Camera-type eye (tissue), 1 donor: Measurements from ENCODE around the gene PRRG4. TPM values are rescaled to one million over a fixed set of nuclear protein-coding genes. Genes with fewer than 3 reads are reported as not detected.

Source experiments
- total RNA-seq: library from RNA; depleted of rRNA; stranded (reverse); fragments of >200 nt; gene quantifications from one replicate; pipeline ENCODE4 v1.2.3, GENCODE V29; 2014

Gene PRRG4
- total RNA-seq: 1.4 TPM

DNA sequence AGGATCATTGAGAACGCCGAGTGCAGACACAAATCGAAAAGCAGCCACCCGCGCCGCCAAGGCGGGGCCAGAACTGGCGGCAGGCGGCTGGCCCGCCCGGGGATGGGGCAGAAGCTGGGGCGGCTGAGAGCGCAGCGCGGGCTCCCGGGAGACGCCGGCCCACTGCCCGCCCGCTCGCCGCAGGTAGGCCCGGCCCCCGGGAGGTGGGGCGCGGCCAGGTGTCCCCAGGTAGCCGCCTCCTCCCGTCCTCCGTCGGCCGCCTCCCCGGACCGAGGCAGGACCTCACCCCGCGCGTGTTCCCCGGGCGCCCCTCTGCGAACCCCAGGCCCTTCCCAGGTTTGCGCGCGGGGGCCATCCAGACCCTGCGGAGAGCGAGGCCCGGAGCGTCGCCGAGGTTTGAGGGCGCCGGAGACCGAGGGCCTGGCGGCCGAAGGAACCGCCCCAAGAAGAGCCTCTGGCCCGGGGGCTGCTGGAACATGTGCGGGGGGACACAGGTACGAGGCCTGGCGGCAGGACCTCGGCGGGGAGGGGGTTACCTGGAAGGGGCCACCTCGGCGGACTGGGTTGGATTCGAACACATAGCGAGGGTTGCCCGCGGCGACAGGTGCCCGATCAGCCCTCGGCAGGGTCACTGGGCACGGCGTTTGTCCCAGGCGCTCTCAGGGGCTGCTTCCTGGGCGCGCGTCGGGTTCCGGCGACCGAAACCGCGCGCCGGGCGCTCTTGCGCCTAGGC lies at the start of gene PRRG4:
PRRG4 (plus strand) TSS at position 248 of the 733 bp plus-strand sequence. CDS start 603 bp downstream, outside the sequence.

DNA sequence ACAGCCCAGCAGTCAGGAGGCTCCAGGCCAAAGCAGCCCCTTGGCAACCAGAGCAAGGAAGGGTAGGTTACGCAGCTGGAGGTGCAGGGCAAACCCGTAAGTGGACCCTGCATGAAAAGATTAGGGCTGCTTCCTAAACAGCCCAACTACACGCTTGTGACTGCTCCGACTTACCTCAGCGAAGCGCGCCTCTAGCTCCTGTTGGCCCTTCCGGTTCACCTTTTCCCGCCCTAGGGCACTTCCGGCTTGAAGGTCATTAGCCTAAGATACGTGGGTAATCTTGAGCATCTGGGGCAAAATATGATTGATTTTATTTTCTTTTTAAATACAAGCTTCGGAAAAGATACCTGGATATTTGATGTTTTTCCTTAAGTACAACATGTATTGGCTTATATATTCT lies 35.3 kb upstream of the PRRG4 start, which contains the start of gene CCDC73:
CCDC73 (minus strand) TSS at position 224 of the 400 bp plus-strand sequence. CDS start 34,419 bp downstream, outside the sequence.

DNA sequence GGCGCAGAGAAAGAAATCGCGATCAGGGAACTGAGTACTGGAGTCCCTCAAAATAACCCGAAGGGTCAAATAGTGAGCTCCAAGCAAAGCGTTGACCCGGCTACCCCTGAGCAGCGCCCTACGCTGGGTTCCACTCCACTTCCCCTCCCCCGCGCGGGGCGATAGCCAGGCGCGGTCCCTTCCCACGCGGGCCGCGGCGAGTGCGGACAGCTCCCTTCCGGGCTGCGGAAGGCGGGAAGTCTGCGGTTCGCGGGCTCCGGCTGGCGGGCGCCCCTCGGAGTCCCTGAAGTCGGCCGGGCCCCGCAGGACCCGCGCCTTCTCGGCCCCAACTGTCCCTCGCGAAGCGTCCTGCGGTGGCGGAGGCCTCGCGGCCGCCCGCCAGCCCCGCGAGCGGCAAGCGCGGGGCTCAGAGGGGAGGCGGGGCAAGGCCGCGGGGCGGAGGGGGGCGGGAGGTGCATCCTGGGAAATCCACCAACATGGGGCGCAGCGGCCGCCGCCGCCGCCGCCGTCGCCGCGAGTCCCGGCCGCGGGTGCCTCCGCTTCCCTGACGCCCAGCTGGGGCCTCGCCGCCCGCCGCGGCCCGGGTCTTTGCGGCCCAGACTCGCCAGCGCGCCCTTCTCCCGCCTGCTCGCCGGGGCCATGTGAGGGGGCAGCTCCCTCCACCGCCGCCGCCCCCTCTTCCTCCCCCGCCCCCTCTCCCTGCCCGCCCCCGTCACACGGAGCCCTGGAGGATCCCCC lies 62.8 kb downstream of the PRRG4 start, which contains the start of gene QSER1:
QSER1 (plus strand) TSS at position 457 of the 738 bp plus-strand sequence. CDS start 315 bp downstream, outside the sequence.

Other genes with a start within 250 kb of the PRRG4 start
- 318 TPM for gene EIF3M, start 246.1 kb upstream of the PRRG4 start, total RNA-seq
- gene CCDC73, start 35.3 kb upstream of the PRRG4 start, total RNA-seq: not detected
- 82.6 TPM for gene QSER1, start 62.9 kb downstream of the PRRG4 start, total RNA-seq
- gene DEPDC7, start 186.0 kb downstream of the PRRG4 start, total RNA-seq: 4.1 TPM
- 23.4 TPM for gene TCP11L1, start 209.6 kb downstream of the PRRG4 start, total RNA-seq